ENCODE results near the gene KRAS. TPM values are rescaled to one million over a fixed set of nuclear protein-coding genes. Genes with fewer than 3 reads are reported as not detected.

KRAS gene
- total RNA-seq, 4 donors from 2014 or later, result 10.6 to 29.5 (median 12.5) TPM

DNA sequence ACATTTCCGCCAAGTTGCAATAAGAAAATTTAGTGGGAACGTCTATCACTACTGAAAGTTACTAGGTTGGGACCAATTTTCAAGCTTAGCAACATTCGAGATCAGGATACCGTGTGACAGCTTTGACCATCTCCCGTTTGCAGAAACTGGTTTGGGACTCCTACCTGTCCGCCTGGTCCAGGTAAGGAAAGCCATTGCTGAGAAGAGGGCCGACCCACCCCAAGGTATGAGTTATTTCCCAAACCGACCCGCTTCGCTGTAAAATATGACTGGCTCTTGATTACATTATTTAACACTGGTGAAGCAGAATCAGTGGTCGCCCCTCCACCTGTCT lies 56.0 kb downstream of the KRAS start:
- TF ChIP-seq, protein P1, sequence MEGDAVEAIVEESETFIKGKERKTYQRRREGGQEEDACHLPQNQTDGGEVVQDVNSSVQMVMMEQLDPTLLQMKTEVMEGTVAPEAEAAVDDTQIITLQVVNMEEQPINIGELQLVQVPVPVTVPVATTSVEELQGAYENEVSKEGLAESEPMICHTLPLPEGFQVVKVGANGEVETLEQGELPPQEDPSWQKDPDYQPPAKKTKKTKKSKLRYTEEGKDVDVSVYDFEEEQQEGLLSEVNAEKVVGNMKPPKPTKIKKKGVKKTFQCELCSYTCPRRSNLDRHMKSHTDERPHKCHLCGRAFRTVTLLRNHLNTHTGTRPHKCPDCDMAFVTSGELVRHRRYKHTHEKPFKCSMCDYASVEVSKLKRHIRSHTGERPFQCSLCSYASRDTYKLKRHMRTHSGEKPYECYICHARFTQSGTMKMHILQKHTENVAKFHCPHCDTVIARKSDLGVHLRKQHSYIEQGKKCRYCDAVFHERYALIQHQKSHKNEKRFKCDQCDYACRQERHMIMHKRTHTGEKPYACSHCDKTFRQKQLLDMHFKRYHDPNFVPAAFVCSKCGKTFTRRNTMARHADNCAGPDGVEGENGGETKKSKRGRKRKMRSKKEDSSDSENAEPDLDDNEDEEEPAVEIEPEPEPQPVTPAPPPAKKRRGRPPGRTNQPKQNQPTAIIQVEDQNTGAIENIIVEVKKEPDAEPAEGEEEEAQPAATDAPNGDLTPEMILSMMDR (IDR thresholded peaks at IDR 0.05; ENCODE audit: low read depth), result no peak

DNA sequence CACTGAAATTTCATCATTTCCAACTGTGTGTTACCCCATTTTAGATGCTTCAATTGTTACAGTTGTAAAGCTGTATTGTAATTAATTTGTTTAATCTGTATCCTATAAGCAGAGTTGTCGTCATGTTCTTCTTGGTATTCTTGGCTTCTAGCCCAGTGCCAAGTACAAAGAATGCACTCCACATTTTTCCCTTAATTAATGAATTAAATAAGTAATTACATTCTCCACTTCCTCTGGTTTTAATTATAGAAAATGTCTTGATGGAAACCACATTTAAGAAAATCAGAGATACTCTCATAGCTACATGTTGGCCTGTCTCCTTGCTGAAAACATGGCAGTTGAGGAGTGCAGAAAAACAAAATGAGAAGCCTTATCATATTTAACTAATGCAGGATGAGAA lies 56.5 kb downstream of the KRAS start:
- TF ChIP-seq, protein P1 (IDR thresholded peaks at IDR 0.05; ENCODE audit: low read depth), result no peak

DNA sequence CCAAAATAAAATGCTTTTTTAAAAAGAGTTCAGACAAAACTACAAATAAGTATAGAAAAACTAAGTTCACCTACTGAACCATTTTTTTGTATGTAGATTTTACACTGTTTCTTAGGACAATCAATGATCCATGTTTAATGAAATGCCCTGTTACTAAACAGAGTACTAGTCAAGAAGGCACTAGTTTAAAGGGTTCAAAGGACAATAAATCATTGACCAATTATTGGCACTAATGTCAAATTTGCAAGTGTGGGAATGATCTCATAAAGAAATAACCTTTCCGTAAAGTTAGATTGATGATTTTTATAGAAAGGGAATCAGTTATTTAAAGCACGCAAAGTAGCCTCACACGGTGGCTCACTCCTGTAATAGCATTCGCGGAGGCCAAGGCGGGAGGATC lies 59.9 kb downstream of the KRAS start:
- TF ChIP-seq, protein P1 (IDR thresholded peaks at IDR 0.05; ENCODE audit: low read depth), result no peak

DNA sequence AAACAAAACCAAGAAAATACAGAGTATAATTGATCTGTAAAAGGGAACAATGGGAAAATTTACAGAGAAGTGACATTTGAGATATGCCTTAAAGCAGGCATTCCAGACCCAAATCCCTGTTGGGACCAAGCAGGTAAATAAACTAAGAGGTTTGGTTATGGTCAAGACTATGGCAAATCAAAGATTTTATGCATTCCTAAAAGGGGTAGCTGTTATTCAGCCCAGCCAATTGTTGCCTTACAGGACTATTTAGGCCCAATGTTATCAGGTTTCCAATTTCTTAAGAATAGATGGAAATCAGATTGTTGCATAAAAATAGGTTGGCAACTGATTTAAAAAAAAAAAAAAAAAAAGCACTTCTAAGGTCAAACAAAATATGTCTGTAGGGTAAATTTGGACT lies 61.1 kb downstream of the KRAS start:
- TF ChIP-seq, protein P1 (IDR thresholded peaks at IDR 0.05; ENCODE audit: low read depth), result no peak

DNA sequence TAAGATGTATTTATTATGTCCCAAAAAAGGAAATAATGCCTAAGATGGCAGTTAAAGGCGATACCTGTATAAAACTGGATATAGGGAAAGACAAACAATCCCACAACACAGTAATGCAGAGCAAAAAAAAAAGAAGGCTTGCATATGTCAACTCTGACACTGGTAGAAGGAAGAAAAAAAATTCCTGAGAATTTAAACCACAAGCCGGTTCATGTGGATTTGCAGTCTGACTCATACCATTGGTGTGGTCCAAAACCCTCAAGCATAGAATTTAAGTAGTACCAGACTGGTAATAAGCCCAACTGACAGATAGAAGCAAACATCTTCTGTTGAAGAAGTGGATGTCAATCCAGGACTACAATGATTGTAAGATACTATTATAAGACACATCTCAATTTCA lies 62.9 kb downstream of the KRAS start:
- TF ChIP-seq, protein P1 (IDR thresholded peaks at IDR 0.05; ENCODE audit: low read depth), result no peak

DNA sequence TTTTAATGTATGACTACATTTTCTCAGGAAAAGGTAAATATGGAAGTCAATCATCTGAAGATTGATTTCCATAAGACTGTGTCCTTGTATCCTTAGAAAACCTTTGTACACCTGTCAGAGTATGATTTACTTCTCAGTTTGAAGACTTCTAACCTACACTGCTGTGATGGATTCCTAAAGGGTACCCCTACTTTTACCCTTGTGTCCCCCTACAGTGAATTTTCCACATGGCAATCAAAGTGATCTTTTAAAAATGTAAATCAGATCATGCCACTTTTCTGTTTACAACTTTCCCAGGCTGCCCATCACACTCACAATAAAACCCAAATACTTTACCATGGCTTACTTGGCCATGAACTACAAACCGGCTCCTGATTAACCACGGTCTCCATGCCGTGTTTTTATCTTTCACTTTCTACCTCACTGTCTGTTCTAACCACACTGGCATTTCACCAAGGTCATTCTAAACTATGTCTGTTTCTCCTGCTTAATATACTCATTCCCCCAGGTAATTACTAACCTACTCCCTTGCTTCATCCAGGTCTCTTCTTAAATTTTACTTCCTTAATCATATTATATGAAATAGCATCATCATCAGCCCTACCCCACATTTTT lies 63.8 kb downstream of the KRAS start:
- TF ChIP-seq, protein P1 (IDR thresholded peaks at IDR 0.05; ENCODE audit: low read depth), result no peak

DNA sequence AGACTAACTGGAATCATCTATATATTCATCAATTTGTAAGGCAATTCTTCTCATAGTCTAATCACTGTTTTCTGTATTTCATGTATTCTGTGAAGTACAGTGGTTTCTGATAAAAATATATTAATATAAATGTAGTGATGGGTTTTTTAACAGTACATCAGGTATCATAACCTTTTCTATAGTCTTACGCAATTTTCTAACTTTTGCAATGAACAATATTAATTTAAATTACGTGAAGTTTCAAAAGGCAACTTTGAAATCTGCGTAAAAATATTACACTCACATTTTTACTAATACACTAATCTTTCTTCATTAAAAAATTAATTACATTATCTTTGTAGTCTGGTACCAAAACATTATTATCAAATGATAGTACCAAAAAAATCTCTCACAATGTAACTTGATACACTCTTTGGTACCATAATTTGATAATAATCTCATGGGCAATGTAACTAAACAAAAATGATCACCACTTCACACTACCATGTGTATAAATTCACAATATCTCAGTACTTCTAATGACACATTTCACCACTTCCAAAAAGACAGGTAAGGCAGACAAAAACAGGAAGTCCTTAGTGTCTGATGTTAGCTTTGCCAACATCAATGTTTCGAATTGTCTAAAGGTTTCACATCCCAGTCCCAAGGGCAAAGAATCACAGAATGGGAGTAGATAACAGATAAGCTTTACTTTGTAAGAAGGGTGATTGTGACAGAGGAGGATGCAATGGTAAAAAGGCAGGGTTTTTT lies 64.5 kb downstream of the KRAS start:
- TF ChIP-seq, protein P1 (IDR thresholded peaks at IDR 0.05; ENCODE audit: low read depth), result no peak
